A673 (cell line): ENCODE data around the gene SOD2. TPM values are rescaled to one million over a fixed set of nuclear protein-coding genes. Genes with fewer than 3 reads are reported as not detected.
A peak's percentile ranks its signal among the peaks of the same experiment; 100 is the strongest.
"Not testable (repeated sequence)": the region's sequence is repeated elsewhere in the genome, so short reads cannot be mapped to it uniquely, and the experiment has no call there.

Experiments used
- BruUV-seq: library from RNA; stranded (reverse); fragments of 400-500 nt; replicated peaks from 2 replicates; lab custom pipeline; 2021; lab: Mats Ljungman, UMichigan
- CTCF ChIA-PET: fragments of 300-600 bp; sonication (Branson Sonifier 250); formaldehyde crosslinking; loops from one replicate; lab custom pipeline; 2022; ENCODE audit warnings: antibody characterized with exemption; lab: Charles Lee
- POLR2A ChIA-PET: fragments of 300-600 bp; sonication (Branson Sonifier 250); formaldehyde crosslinking; loops from one replicate; lab custom pipeline; 2022; ENCODE audit warnings: antibody characterized with exemption; ENCODE audit not compliant: low non-redundant PET; lab: Charles Lee
- DNase-seq: peaks from one replicate; pipeline ENCODE4 v3.0.0-alpha.2; 2015; ENCODE audit warnings: low spot score
- H3K27ac ChIP-seq: fragments of 200-600 bp; sonication (generic); 2 replicates; pipeline ENCODE4 v1.5.1; 2016; ENCODE audit warnings: mixed run types, low read depth, mild to moderate bottlenecking, mixed read lengths, antibody characterized with exemption, low read length; ENCODE audit not compliant: poor library complexity, severe bottlenecking
- H3K27me3 ChIP-seq: fragments of 200-600 bp; sonication (generic); replicated peaks from 2 replicates; pipeline ENCODE4 v1.6.1; 2017; ENCODE audit warnings: mixed run types, low read depth, mild to moderate bottlenecking, mixed read lengths, antibody characterized with exemption, low read length; ENCODE audit not compliant: insufficient read depth, poor library complexity
- H3K36me3 ChIP-seq: fragments of 200-600 bp; sonication (generic); 2 replicates; pipeline ENCODE4 v1.6.1; 2016; ENCODE audit warnings: mixed run types, mild to moderate bottlenecking, mixed read lengths, antibody characterized with exemption, low read length; ENCODE audit not compliant: insufficient read depth, poor library complexity, severe bottlenecking
- H3K4me1 ChIP-seq: fragments of 200-600 bp; sonication (generic); 2 replicates; pipeline ENCODE4 v1.6.1; 2017; ENCODE audit warnings: mixed run types, mild to moderate bottlenecking, mixed read lengths, antibody characterized with exemption, low read length; ENCODE audit not compliant: insufficient read depth, poor library complexity, severe bottlenecking
- H3K4me3 ChIP-seq: fragments of 200-600 bp; sonication (generic); 2 replicates; pipeline ENCODE4 v1.5.1; 2016; ENCODE audit warnings: low read depth, mixed run types, mild to moderate bottlenecking, mixed read lengths, low read length; ENCODE audit not compliant: poor library complexity, severe bottlenecking
- H3K9me3 ChIP-seq: fragments of 200-600 bp; sonication (generic); 2 replicates; pipeline ENCODE4 v1.6.1; 2016; ENCODE audit warnings: mixed run types, low read depth, mild to moderate bottlenecking, mixed read lengths, antibody characterized with exemption, low read length; ENCODE audit not compliant: poor library complexity, severe bottlenecking
- CTCF ChIP-seq: fragments of 300-800, 200-600 bp; sonication (generic); conservative IDR thresholded peaks from 2 replicates; pipeline ENCODE4 v1.5.1; 2017; ENCODE audit warnings: low read depth, mild to moderate bottlenecking, antibody characterized with exemption, low read length, moderate library complexity, mixed read lengths
- EZH2 ChIP-seq: fragments of 200-600 bp; sonication (generic); IDR thresholded peaks from 2 replicates; pipeline ENCODE4 v1.6.1; 2017; ENCODE audit warnings: borderline replicate concordance, low read depth, mild to moderate bottlenecking, mixed read lengths, antibody characterized with exemption, low read length; ENCODE audit not compliant: poor library complexity, severe bottlenecking
- intact Hi-C: fragments of 100-400 bp; cut with micrococcal nuclease; formaldehyde crosslinking; loops from one replicate; pipeline ENCODE4 v1.10.0; 2022; ENCODE audit not compliant: unreplicated experiment
- total RNA-seq: library from RNA; stranded (reverse); gene quantifications from 2 replicates; pipeline ENCODE4 v1.2.3, GENCODE V29; 2021

Gene SOD2
- total RNA-seq, 1 experiment from 2014 or later: 159 TPM

GRCh38 chr6:159726918-159727716 lies 34.1 kb upstream of the SOD2 start, which contains the start of gene WTAP:
TSS of gene WTAP (plus strand) at chr6:159727506. CDS start at chr6:159736266, 8,760 bp downstream.
- Histone ChIP-seq H3K27me3 (no peaks in the 10 kb centered on the region), H3K27ac (peak within 1 kb of the TSS; percentile 99), H3K36me3 (peaks cover 13% of the 10 kb centered on the region), H3K4me3 (peak within 1 kb of the TSS; percentile 93), H3K4me1 (peaks cover 7% of the 10 kb centered on the region), H3K9me3 (no peaks in the 10 kb centered on the region)
- intact Hi-C loops: loop anchor here (1.0 to 5.0 kb wide), 2 partner anchors 35 to 62 kb away; partner anchors contain the start of genes SOD2 and TCP1
- ChIA-PET POLR2A (interaction anchor here (0.6 kb wide), 3 partner anchors 31 to 1122 kb away, joined by 4 to 5 read pairs (median 4); no protein-coding TSS in a partner anchor), CTCF (interaction anchor here (0.6 kb wide), 3 partner anchors 20 to 1727 kb away, joined by 3 to 5 read pairs (median 3); no protein-coding TSS in a partner anchor)
- BruUV-seq: no TSS peak
- TF ChIP-seq EZH2: no peak
- no peak for TF ChIP-seq CTCF
- peak; percentile 97 for DNase-seq

- intact Hi-C loops: loop anchor here (5.0 kb wide), 1 partner anchor 34 kb away; the partner anchor contains the start of gene SOD2
- Histone ChIP-seq H3K9me3 (no peaks in the 10 kb centered on the region), H3K27me3 (no peaks in the 10 kb centered on the region), H3K4me1 (peaks cover 7% of the 10 kb centered on the region), H3K36me3 (peaks cover 13% of the 10 kb centered on the region), H3K27ac (peak overlapping the region; percentile 99), H3K4me3 (peak overlapping the region; percentile 93)
- TSS peak; percentile 78 for BruUV-seq
- POLR2A ChIA-PET: no interaction called here
- no peak for TF ChIP-seq CTCF
- no peak for TF ChIP-seq EZH2
- CTCF ChIA-PET: no interaction called here
- no peak for DNase-seq
These were observed 33.3 kb upstream of the SOD2 start for GRCh38 chr6:159726255-159726917.

GRCh38 chr6:159725208-159725607 lies 32.2 kb upstream of the SOD2 start:
- H3K4me3 ChIP-seq, H3K27me3 ChIP-seq, POLR2A ChIA-PET, H3K4me1 ChIP-seq, CTCF ChIA-PET, DNase-seq, H3K9me3 ChIP-seq, BruUV-seq, H3K27ac ChIP-seq, H3K36me3 ChIP-seq: not testable (repeated sequence)
- intact Hi-C loops: loop anchor here (5.0 kb wide), 1 partner anchor 33 kb away; the partner anchor contains the start of gene SOD2
